ENCODE data around the gene OTOGL.

DNA sequence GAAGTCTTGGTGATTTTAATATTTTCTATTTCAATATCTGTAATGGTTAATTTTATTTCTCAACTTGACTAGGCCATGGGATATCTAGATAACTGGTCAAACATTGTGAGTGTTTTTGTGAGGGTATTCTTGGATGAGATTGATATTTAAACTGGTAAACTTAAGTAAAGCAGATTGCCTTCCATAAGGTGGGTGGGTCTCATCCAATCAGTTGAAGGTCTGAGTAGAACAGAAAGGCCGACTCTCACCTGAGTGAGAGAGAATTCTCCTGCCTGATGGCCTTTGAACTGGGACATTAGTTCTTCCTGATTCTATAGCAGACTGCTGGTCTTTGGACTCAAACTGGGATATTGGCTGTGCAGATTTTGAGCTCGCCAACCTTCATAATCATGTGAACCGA is 36.3 kb downstream of the OTOGL start:
- TF ChIP-seq, protein P1, sequence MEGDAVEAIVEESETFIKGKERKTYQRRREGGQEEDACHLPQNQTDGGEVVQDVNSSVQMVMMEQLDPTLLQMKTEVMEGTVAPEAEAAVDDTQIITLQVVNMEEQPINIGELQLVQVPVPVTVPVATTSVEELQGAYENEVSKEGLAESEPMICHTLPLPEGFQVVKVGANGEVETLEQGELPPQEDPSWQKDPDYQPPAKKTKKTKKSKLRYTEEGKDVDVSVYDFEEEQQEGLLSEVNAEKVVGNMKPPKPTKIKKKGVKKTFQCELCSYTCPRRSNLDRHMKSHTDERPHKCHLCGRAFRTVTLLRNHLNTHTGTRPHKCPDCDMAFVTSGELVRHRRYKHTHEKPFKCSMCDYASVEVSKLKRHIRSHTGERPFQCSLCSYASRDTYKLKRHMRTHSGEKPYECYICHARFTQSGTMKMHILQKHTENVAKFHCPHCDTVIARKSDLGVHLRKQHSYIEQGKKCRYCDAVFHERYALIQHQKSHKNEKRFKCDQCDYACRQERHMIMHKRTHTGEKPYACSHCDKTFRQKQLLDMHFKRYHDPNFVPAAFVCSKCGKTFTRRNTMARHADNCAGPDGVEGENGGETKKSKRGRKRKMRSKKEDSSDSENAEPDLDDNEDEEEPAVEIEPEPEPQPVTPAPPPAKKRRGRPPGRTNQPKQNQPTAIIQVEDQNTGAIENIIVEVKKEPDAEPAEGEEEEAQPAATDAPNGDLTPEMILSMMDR (conservative IDR thresholded peaks at IDR 0.05) = no peak
- no peak for TF ChIP-seq EZH2 (IDR thresholded peaks at IDR 0.05; ENCODE audit: low read depth)
